CD14-positive monocyte (primary cell): ENCODE measurements around the gene AFF1. TPM values are rescaled to one million over a fixed set of nuclear protein-coding genes. Genes with fewer than 3 reads are reported as not detected.

Experiments used
- DNase-seq, 3 donors: peaks; one replicate each; pipeline ENCODE4 v3.0.0-alpha.2; 2011 to 2022
- H2AFZ ChIP-seq: 2 replicates; pipeline ENCODE4 v1.6.0; 2012; ENCODE audit warnings: mild to moderate bottlenecking, low read depth, low read length, inconsistent platforms; ENCODE audit not compliant: insufficient read depth, poor library complexity, severe bottlenecking
- H3K27ac ChIP-seq, 2 donors: 1 replicate in 1 of 2; 2 replicates in 1 of 2; pipeline ENCODE4 v1.5.1; 2012 to 2013; ENCODE audit warnings: low read length in 2 of 2, control low read depth in 1 of 2, inconsistent platforms in 1 of 2, low read depth in 1 of 2, mild to moderate bottlenecking in 1 of 2
- H3K27me3 ChIP-seq, 2 donors: one replicate each; pipeline versions ENCODE4 v1.6.0 to v1.6.1; 2011 to 2013; ENCODE audit warnings: low read length in 2 of 2; ENCODE audit not compliant: control insufficient read depth in 2 of 2, insufficient read depth in 2 of 2
- H3K36me3 ChIP-seq, 2 donors: replicated peaks in 1 of 2; 1 replicate in 1 of 2; 2 replicates in 1 of 2; pipeline versions ENCODE4 v1.5.1 to v1.6.1; 2012 to 2013; ENCODE audit warnings: low read length in 2 of 2, control low read depth in 1 of 2, inconsistent platforms in 1 of 2, mild to moderate bottlenecking in 1 of 2; ENCODE audit not compliant: insufficient read depth in 2 of 2, control insufficient read depth in 1 of 2
- H3K4me1 ChIP-seq, 2 donors: 1 replicate in 1 of 2; 2 replicates in 1 of 2; pipeline versions ENCODE4 v1.5.1 to v1.6.1; 2012 to 2013; ENCODE audit warnings: low read length in 2 of 2, control low read depth in 1 of 2, inconsistent platforms in 1 of 2, mild to moderate bottlenecking in 1 of 2, moderate library complexity in 1 of 2; ENCODE audit not compliant: insufficient read depth in 2 of 2, control insufficient read depth in 1 of 2
- H3K4me2 ChIP-seq: replicated peaks from 2 replicates; pipeline ENCODE3; 2012; ENCODE audit warnings: low read length, moderate library complexity, mild to moderate bottlenecking; ENCODE audit not compliant: poor library complexity, severe bottlenecking; ENCODE audit errors: extremely low read depth
- H3K4me3 ChIP-seq, 3 experiments: fragments of 200-600 bp in 1 of 3; sonication (generic) in 1 of 3; replicated peaks in 1 of 3; 1 replicate in 2 of 3; 2 replicates in 1 of 3; pipeline ENCODE4 v1.5.1; 2011 to 2013; ENCODE audit warnings: low read length in 3 of 3, mild to moderate bottlenecking in 3 of 3, control low read depth in 2 of 3, low read depth in 2 of 3, inconsistent platforms in 1 of 3, moderate library complexity in 1 of 3
- H3K79me2 ChIP-seq: 2 replicates; pipeline ENCODE4 v1.6.0; 2012; ENCODE audit warnings: mild to moderate bottlenecking, control low read depth, inconsistent platforms, low read length, moderate library complexity; ENCODE audit not compliant: insufficient read depth
- H3K9ac ChIP-seq: 2 replicates; pipeline ENCODE4 v1.6.0; 2017; ENCODE audit warnings: low read length, mild to moderate bottlenecking; ENCODE audit not compliant: insufficient read depth, poor library complexity, severe bottlenecking
- H3K9me3 ChIP-seq, 2 donors: replicated peaks in 1 of 2; 1 replicate in 1 of 2; 2 replicates in 1 of 2; pipeline versions ENCODE4 v1.5.1 to v1.6.1; 2012 to 2013; ENCODE audit warnings: low read length in 2 of 2, control low read depth in 1 of 2; ENCODE audit not compliant: control insufficient read depth in 1 of 2, insufficient read depth in 1 of 2
- H4K20me1 ChIP-seq: 2 replicates; pipeline ENCODE4 v1.6.0; 2012; ENCODE audit warnings: mild to moderate bottlenecking, low read length, control low read depth, moderate library complexity; ENCODE audit not compliant: insufficient read depth
- H3K27ac Mint-ChIP-seq, 7 donors: one replicate each; pipeline ENCODE4 v1.8.0; 2020; ENCODE audit warnings: mild to moderate bottlenecking in 7 of 7, mixed read lengths in 7 of 7, moderate library complexity in 6 of 7, inconsistent platforms in 2 of 7
- H3K27me3 Mint-ChIP-seq, 3 donors: one replicate each; pipeline ENCODE4 v1.8.0; 2021 to 2022; ENCODE audit warnings: low read depth in 3 of 3, mild to moderate bottlenecking in 3 of 3, mixed read lengths in 3 of 3, moderate library complexity in 3 of 3, inconsistent platforms in 1 of 3
- H3K36me3 Mint-ChIP-seq, 2 donors: one replicate each; pipeline ENCODE4 v1.8.0; 2020; ENCODE audit warnings: mixed read lengths in 2 of 2, inconsistent platforms in 1 of 2, mild to moderate bottlenecking in 1 of 2
- H3K4me1 Mint-ChIP-seq: one replicate; pipeline ENCODE4 v1.8.0; 2020; ENCODE audit warnings: mild to moderate bottlenecking, mixed read lengths
- H3K4me3 Mint-ChIP-seq, 2 donors: one replicate each; pipeline ENCODE4 v1.8.0; 2020; ENCODE audit warnings: mild to moderate bottlenecking in 2 of 2, mixed read lengths in 2 of 2, moderate library complexity in 1 of 2
- H3K9me3 Mint-ChIP-seq, 7 donors: one replicate each; pipeline ENCODE4 v1.8.0; 2020 to 2022; ENCODE audit warnings: mixed read lengths in 7 of 7, mild to moderate bottlenecking in 6 of 7, moderate library complexity in 6 of 7, inconsistent platforms in 2 of 7
- CTCF ChIP-seq: fragments of 200-600 bp; IDR thresholded peaks from one replicate; pipeline ENCODE4 v1.8.0; 2022; ENCODE audit warnings: antibody characterized with exemption, mild to moderate bottlenecking
- WGBS: methylation state at CpG from one replicate; pipeline ENCODE4 v1.1.5; 2013; ENCODE audit warnings: missing lambda C conversion rate; ENCODE audit not compliant: insufficient coverage; 5-methylcytosine and 5-hydroxymethylcytosine counted together
- intact Hi-C, 2 donors: fragments of 100-400 bp; cut with micrococcal nuclease; formaldehyde crosslinking; loops; one replicate each; pipeline versions ENCODE4 v1.15.0 to v1.15.1; 2023
- polyA plus RNA-seq, 3 donors: library from polyadenylated mRNA; depleted of rRNA in 1 of 3; unstranded in 2 of 3; stranded (reverse) in 1 of 3; fragments of 300-500 nt in 2 of 3; fragments of >200 nt in 1 of 3; fragmentation: Illumina TruSeq in 2 of 3; gene quantifications; 1 replicate in 2 of 3; 2 replicates in 1 of 3; pipeline ENCODE4 v1.2.3, GENCODE V29; 2012 to 2021

Gene AFF1
- polyA plus RNA-seq, 3 donors = 7.5 to 20.9 (median 16.3) TPM

DNA sequence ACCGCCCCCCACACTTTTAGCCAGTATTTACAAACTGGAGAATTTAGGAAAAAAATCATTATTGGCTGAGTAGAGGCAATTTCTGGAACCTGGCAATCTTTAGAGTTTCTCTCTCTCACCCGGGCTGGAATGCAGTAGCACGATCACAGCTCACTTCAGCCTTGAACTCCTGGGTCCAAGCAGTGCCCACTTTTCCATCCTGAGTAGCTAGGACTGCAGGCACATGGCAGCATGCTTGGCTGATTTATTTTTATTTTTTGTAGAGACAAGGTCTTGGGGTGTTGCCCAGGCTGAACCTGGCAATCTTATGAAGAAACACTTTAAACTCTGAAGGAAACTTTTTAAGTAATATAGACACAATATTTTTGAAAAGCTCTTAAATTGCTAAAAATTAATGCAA lies 120.1 kb downstream of the AFF1 start:
- H3K4me2 ChIP-seq = no peak overlapping the region
- Mint-ChIP-seq H3K9me3 (no peaks in the 10 kb centered on the region), H3K36me3 (peaks cover 30 to 31% of the 10 kb centered on the region in 2 donors), H3K27me3 (peaks cover 0 to 1% (median 0%) of the 10 kb centered on the region in 3 donors), H3K27ac (peak overlapping the region in 3 of 7 donors; percentile 60 to 77 (median 72)), H3K4me1 (peaks cover 81% of the 10 kb centered on the region), H3K4me3 (no peak overlapping the region)
- peaks cover 96% of the 10 kb centered on the region for H3K79me2 ChIP-seq
- H3K27ac ChIP-seq = peak overlapping the region in 1 of 2 donors; percentile 35
- no peak overlapping the region for H3K4me3 ChIP-seq
- peaks cover 42 to 58% of the 10 kb centered on the region in 2 donors for H3K4me1 ChIP-seq
- H2AFZ ChIP-seq = no peak overlapping the region
- TF ChIP-seq CTCF = no peak
- peaks cover 92% of the 10 kb centered on the region for H4K20me1 ChIP-seq
- intact Hi-C loops = loop anchor here in 1 of 2 donors (5.0 kb wide), 1 partner anchor 48 kb away; no protein-coding TSS in a partner anchor
- H3K27me3 ChIP-seq = no peaks in the 10 kb centered on the region
- H3K9ac ChIP-seq = no peak overlapping the region
- peaks cover 0 to 6% of the 10 kb centered on the region in 2 donors for H3K36me3 ChIP-seq
- WGBS = 50% methylated on average over 2 of the region's 3 CpGs
- no peak for DNase-seq
- no peaks in the 10 kb centered on the region for H3K9me3 ChIP-seq

DNA sequence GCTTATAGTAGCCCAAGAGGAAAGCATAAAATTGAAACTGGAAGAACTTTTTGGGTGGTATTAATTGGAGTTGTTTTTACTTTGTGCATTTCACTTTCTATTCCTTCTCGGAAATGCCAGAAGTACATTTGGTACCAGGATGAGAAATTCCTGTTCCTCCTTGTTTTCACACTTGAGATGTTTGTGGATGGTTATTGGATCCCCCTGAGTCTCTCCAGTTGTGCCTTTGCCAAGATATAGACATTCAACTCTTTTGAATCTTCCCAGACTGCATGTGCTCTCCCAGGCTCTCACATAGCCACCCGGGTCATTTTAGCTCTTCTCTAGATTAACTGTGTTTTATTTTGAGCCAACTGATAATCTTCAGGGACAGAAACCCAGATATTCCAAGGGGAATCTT lies 120.5 kb downstream of the AFF1 start:
- intact Hi-C loops = no loop called here
- H3K27me3 ChIP-seq = no peaks in the 10 kb centered on the region
- WGBS = no CpG with 5 or more reads among the region's 2 CpGs
- H3K9me3 Mint-ChIP-seq = no peaks in the 10 kb centered on the region
- H3K4me1 ChIP-seq = peaks cover 42 to 58% of the 10 kb centered on the region in 2 donors
- no peaks in the 10 kb centered on the region for H3K9me3 ChIP-seq
- peaks cover 0 to 1% (median 0%) of the 10 kb centered on the region in 3 donors for H3K27me3 Mint-ChIP-seq
- TF ChIP-seq CTCF = no peak
- H3K27ac ChIP-seq = peak overlapping the region in 1 of 2 donors; percentile 35
- peaks cover 96% of the 10 kb centered on the region for H3K79me2 ChIP-seq
- no peak overlapping the region for H3K4me3 ChIP-seq
- H3K27ac Mint-ChIP-seq = peak overlapping the region in 2 of 7 donors; percentile 21 to 61
- H3K9ac ChIP-seq = no peak overlapping the region
- no peak for DNase-seq
- H3K36me3 Mint-ChIP-seq = peaks cover 30% of the 10 kb centered on the region in 2 donors
- H4K20me1 ChIP-seq = peaks cover 94% of the 10 kb centered on the region
- H2AFZ ChIP-seq = no peak overlapping the region
- H3K4me2 ChIP-seq = no peak overlapping the region
- no peak overlapping the region for H3K4me3 Mint-ChIP-seq
- H3K36me3 ChIP-seq = peaks cover 0 to 8% of the 10 kb centered on the region in 2 donors
- peaks cover 77% of the 10 kb centered on the region for H3K4me1 Mint-ChIP-seq
